SK-N-MC (cell line): ENCODE measurements around the gene ASIC2.

ENCODE experiments used
- EZH2 ChIP-seq: fragments of 200-600 bp; sonication (generic); IDR thresholded peaks from one replicate; pipeline ENCODE4 v1.6.1; 2017; ENCODE audit warnings: antibody characterized with exemption
- FOXP2 ChIP-seq: optimal IDR thresholded peaks from 2 replicates; pipeline ENCODE3; 2011; ENCODE audit warnings: mild to moderate bottlenecking, moderate library complexity; ENCODE audit not compliant: insufficient read depth; ENCODE audit errors: extremely low read length, control extremely low read depth
- POLR2AphosphoS5 ChIP-seq: IDR thresholded peaks from 2 replicates; pipeline ENCODE4 v1.6.1; 2012; ENCODE audit warnings: mild to moderate bottlenecking, low read depth, low read length, borderline replicate concordance

DNA sequence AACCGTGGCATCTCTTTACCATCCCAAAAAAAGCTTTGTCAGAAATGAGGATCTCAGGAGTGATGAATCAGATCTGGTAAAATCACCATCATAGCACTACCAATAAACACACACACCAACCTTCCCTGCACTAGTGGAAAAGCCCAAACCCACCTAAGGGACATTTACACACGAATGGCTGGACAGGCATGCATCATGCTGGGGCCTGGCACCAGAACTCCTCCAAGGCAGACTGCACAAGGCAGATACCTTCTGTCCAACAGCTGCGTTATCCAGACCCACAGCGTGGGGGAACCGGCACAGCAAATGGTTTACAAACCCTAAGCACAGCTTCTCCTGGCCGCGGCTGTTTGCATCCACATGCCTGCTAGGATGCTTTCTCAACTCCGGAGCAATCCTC lies 2.8 kb downstream of the ASIC2 start:
- TF ChIP-seq POLR2AphosphoS5, result no peak
- TF ChIP-seq EZH2, result no peak
- TF ChIP-seq FOXP2, result no peak
